GM18498 (cell line): ENCODE data around the gene GPR25.
A peak's percentile ranks its signal among the peaks of the same experiment; 100 is the strongest.

Experiments
- ATAC-seq: cut with Tn5 transposase; IDR thresholded peaks from one replicate; pipeline ENCODE4 v1.9.1; 2021; ENCODE audit warnings: mild to moderate bottlenecking, moderate library complexity; ENCODE audit not compliant: unreplicated experiment

Gene GPR25

GRCh38 chr1:200873116-200873670 is 412 bp downstream of the GPR25 start:
- no peak for ATAC-seq

GRCh38 chr1:200873671-200874397 is 1.1 kb downstream of the GPR25 start:
- ATAC-seq: no peak

GRCh38 chr1:200874694-200875093 is 1.9 kb downstream of the GPR25 start:
- ATAC-seq: no peak

- ATAC-seq: no peak
Observed at GRCh38 chr1:200875416-200875815, 2.6 kb downstream of the GPR25 start.

- ATAC-seq: no peak
Observed at GRCh38 chr1:200877010-200877409, 4.2 kb downstream of the GPR25 start.

- ATAC-seq: peak; percentile 75
Observed at GRCh38 chr1:200877839-200878551, 5.2 kb downstream of the GPR25 start.

- peak; percentile 76 for ATAC-seq
Observed at GRCh38 chr1:200880212-200880611, 7.4 kb downstream of the GPR25 start.

- no peak for ATAC-seq
Observed at GRCh38 chr1:200883118-200883517, 10.3 kb downstream of the GPR25 start.

- no peak for ATAC-seq
Observed at GRCh38 chr1:200885623-200886402, 13.0 kb downstream of the GPR25 start.

- ATAC-seq: no peak
Observed at GRCh38 chr1:200886594-200886993, 13.8 kb downstream of the GPR25 start.

GRCh38 chr1:200887036-200887435 is 14.3 kb downstream of the GPR25 start:
- no peak for ATAC-seq

- no peak for ATAC-seq
Observed at GRCh38 chr1:200887772-200888348, 15.1 kb downstream of the GPR25 start.

- ATAC-seq: peak; percentile 89
Observed at GRCh38 chr1:200888349-200888838, 15.6 kb downstream of the GPR25 start.

GRCh38 chr1:200889571-200889970 is 16.8 kb downstream of the GPR25 start:
- no peak for ATAC-seq

GRCh38 chr1:200890027-200890426 is 17.2 kb downstream of the GPR25 start:
- ATAC-seq: no peak

- ATAC-seq: no peak
Observed at GRCh38 chr1:200890818-200891773, 18.3 kb downstream of the GPR25 start.

GRCh38 chr1:200891774-200892157 is 19.0 kb downstream of the GPR25 start:
- ATAC-seq: no peak

GRCh38 chr1:200892546-200892945 is 19.8 kb downstream of the GPR25 start:
- ATAC-seq: no peak

- no peak for ATAC-seq
Observed at GRCh38 chr1:200892958-200893357, 20.2 kb downstream of the GPR25 start.

GRCh38 chr1:200893411-200893901 is 20.7 kb downstream of the GPR25 start:
- no peak for ATAC-seq
